HepG2 (cell line): ENCODE data around the gene ATP7A.

Source experiments
- KLF13 ChIP-seq: sonication (generic); formaldehyde crosslinking; IDR thresholded peaks from 2 replicates; pipeline ENCODE4 v1.4.0; 2020; ENCODE audit warnings: mild to moderate bottlenecking, missing genetic modification reagents
- POLR2A ChIP-seq, 2 experiments: IDR thresholded peaks; 2 replicates each; pipeline ENCODE4 v1.6.1; 2011; ENCODE audit warnings: low read depth in 2 of 2, low read length in 2 of 2, mild to moderate bottlenecking in 1 of 2, moderate library complexity in 1 of 2; ENCODE audit not compliant: insufficient read depth in 1 of 2
- POLR2AphosphoS5 ChIP-seq: IDR thresholded peaks from 2 replicates; pipeline ENCODE4 v1.6.1; 2012; ENCODE audit warnings: low read depth, low read length
- TBL1XR1 ChIP-seq: fragments of 150-350 bp; IDR thresholded peaks from 2 replicates; pipeline ENCODE4 v1.6.1; 2014; ENCODE audit warnings: borderline replicate concordance, low read length; ENCODE audit not compliant: partially characterized antibody
- ZBTB20 ChIP-seq: sonication (generic); formaldehyde crosslinking; IDR thresholded peaks from 2 replicates; pipeline ENCODE4 v1.8.1; 2023; ENCODE audit warnings: missing genetic modification reagents, low read depth, mild to moderate bottlenecking, borderline replicate concordance
- ZNF138 ChIP-seq: sonication (generic); formaldehyde crosslinking; IDR thresholded peaks from 2 replicates; pipeline ENCODE4 v1.5.0; 2020; ENCODE audit warnings: mild to moderate bottlenecking, low read depth, missing genetic modification reagents
- TF ChIP-seq, protein P1 (sequence below): sonication (generic); formaldehyde crosslinking; IDR thresholded peaks from 2 replicates; pipeline ENCODE4 v1.5.0; 2020; ENCODE audit warnings: mild to moderate bottlenecking, missing genetic modification reagents, moderate library complexity

DNA sequence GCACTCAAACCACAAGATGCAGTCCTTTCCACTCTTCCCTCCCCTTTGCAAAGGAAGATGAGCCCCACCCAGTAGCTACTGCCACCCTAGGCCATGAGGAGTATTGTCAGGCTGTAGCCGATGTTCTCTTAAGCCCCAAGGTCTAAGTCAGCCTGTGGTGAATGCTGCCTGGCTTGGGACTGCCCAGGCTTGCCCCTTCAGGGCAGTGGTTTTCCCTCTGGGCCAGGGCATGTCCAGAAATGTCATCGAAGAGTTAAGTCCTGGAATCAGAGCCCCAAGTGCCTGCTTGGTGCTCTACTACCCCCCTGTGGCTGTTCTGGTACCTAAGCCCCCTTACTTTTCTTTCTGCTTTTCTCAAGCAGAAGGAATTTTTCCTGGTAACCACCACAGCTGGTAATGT, 181.8 kb downstream of the ATP7A start:
- TF ChIP-seq ZBTB20 (CRISPR knock-in tag) (no peak), TBL1XR1 (no peak), POLR2A (IDR thresholded peaks at IDR 0.05; ENCODE audit: insufficient read depth in 1 of 2, low read depth in 2 of 2, low read length in 2 of 2) (no peak), KLF13 (CRISPR knock-in tag) (no peak), POLR2AphosphoS5 (no peak), ZNF138 (CRISPR knock-in tag) (no peak)
- TF ChIP-seq, protein P1, sequence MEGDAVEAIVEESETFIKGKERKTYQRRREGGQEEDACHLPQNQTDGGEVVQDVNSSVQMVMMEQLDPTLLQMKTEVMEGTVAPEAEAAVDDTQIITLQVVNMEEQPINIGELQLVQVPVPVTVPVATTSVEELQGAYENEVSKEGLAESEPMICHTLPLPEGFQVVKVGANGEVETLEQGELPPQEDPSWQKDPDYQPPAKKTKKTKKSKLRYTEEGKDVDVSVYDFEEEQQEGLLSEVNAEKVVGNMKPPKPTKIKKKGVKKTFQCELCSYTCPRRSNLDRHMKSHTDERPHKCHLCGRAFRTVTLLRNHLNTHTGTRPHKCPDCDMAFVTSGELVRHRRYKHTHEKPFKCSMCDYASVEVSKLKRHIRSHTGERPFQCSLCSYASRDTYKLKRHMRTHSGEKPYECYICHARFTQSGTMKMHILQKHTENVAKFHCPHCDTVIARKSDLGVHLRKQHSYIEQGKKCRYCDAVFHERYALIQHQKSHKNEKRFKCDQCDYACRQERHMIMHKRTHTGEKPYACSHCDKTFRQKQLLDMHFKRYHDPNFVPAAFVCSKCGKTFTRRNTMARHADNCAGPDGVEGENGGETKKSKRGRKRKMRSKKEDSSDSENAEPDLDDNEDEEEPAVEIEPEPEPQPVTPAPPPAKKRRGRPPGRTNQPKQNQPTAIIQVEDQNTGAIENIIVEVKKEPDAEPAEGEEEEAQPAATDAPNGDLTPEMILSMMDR: peak; percentile 70
